Mesenchymal stem cell (in vitro differentiated cells and primary cell): ENCODE measurements around the gene RNLS.
A peak's percentile ranks its signal among the peaks of the same experiment; 100 is the strongest.

ENCODE experiments used
- DNase-seq: peaks from one replicate; pipeline ENCODE4 v3.0.0-alpha.2; 2013
- H2AFZ ChIP-seq: one replicate; pipeline ENCODE4 v1.6.1; 2013; ENCODE audit warnings: low read depth, mild to moderate bottlenecking, control low read depth, inconsistent platforms, low read length, moderate library complexity
- H2AK5ac ChIP-seq: 2 replicates; pipeline ENCODE4 v1.6.1; 2013; ENCODE audit warnings: low read length, moderate library complexity, mild to moderate bottlenecking, inconsistent platforms; ENCODE audit not compliant: severe bottlenecking
- H2BK120ac ChIP-seq: one replicate; pipeline ENCODE4 v1.6.1; 2013; ENCODE audit warnings: low read depth, mild to moderate bottlenecking, inconsistent platforms, low read length, moderate library complexity
- H2BK12ac ChIP-seq, 2 experiments: one replicate each; pipeline ENCODE4 v1.6.1; 2013; ENCODE audit warnings: inconsistent platforms in 2 of 2, low read length in 2 of 2, mild to moderate bottlenecking in 2 of 2, moderate library complexity in 2 of 2, control low read depth in 1 of 2
- H2BK15ac ChIP-seq: one replicate; pipeline ENCODE4 v1.6.1; 2013; ENCODE audit warnings: mild to moderate bottlenecking, low read depth, inconsistent platforms; ENCODE audit not compliant: poor library complexity, severe bottlenecking
- H2BK5ac ChIP-seq: 2 replicates; pipeline ENCODE4 v1.6.1; 2013; ENCODE audit warnings: low read depth, mild to moderate bottlenecking, low read length, control low read depth, inconsistent platforms; ENCODE audit not compliant: poor library complexity, severe bottlenecking
- H3K14ac ChIP-seq, 2 experiments: one replicate each; pipeline ENCODE4 v1.6.1; 2013; ENCODE audit warnings: inconsistent platforms in 2 of 2, low read length in 2 of 2, control low read depth in 1 of 2, mild to moderate bottlenecking in 1 of 2, moderate library complexity in 1 of 2
- H3K18ac ChIP-seq, 2 experiments: one replicate each; pipeline ENCODE4 v1.6.1; 2013; ENCODE audit warnings: inconsistent platforms in 2 of 2, low read length in 2 of 2, control low read depth in 1 of 2, low read depth in 1 of 2, mild to moderate bottlenecking in 1 of 2
- H3K23ac ChIP-seq, 2 experiments: one replicate each; pipeline ENCODE4 v1.6.1; 2013; ENCODE audit warnings: inconsistent platforms in 2 of 2, low read length in 2 of 2, mild to moderate bottlenecking in 2 of 2, moderate library complexity in 2 of 2, control low read depth in 1 of 2
- H3K27ac ChIP-seq: 2 replicates; pipeline ENCODE4 v1.5.1; 2013; ENCODE audit warnings: mild to moderate bottlenecking, moderate library complexity, low read length, control low read depth, inconsistent platforms; ENCODE audit not compliant: poor library complexity, severe bottlenecking
- H3K27me3 ChIP-seq, 2 experiments: 2 replicates each; pipeline versions ENCODE4 v1.6.1 to v1.7.0; 2013; ENCODE audit warnings: low read length in 2 of 2, mild to moderate bottlenecking in 2 of 2, moderate library complexity in 2 of 2, control low read depth in 1 of 2, inconsistent platforms in 1 of 2; ENCODE audit not compliant: control insufficient read depth in 1 of 2, insufficient read depth in 1 of 2
- H3K36me3 ChIP-seq, 2 experiments: 2 replicates each; pipeline versions ENCODE4 v1.6.1 to v1.7.0; 2013; ENCODE audit warnings: low read length in 2 of 2, control low read depth in 1 of 2, inconsistent platforms in 1 of 2, low read depth in 1 of 2, mild to moderate bottlenecking in 1 of 2; ENCODE audit not compliant: insufficient read depth in 2 of 2, control insufficient read depth in 1 of 2
- H3K4ac ChIP-seq, 2 experiments: one replicate each; pipeline ENCODE4 v1.6.1; 2013; ENCODE audit warnings: inconsistent platforms in 2 of 2, low read length in 2 of 2, mild to moderate bottlenecking in 2 of 2, moderate library complexity in 2 of 2, control low read depth in 1 of 2, low read depth in 1 of 2
- H3K4me1 ChIP-seq: 2 replicates; pipeline ENCODE4 v1.6.1; 2013; ENCODE audit warnings: low read depth, low read length, control low read depth; ENCODE audit not compliant: control insufficient read depth, insufficient read depth
- H3K4me2 ChIP-seq: 2 replicates; pipeline ENCODE4 v1.6.1; 2013; ENCODE audit warnings: low read length, mild to moderate bottlenecking, inconsistent platforms; ENCODE audit not compliant: poor library complexity, severe bottlenecking
- H3K4me3 ChIP-seq, 2 experiments: 2 replicates each; pipeline versions ENCODE4 v1.5.1 to v1.7.0; 2013; ENCODE audit warnings: low read length in 2 of 2, mild to moderate bottlenecking in 2 of 2, control low read depth in 1 of 2, low read depth in 1 of 2; ENCODE audit not compliant: insufficient read depth in 1 of 2
- H3K79me1 ChIP-seq: replicated peaks from 2 replicates; pipeline ENCODE4 v1.6.1; 2013; ENCODE audit warnings: mild to moderate bottlenecking, control low read depth, low read length, inconsistent platforms; ENCODE audit not compliant: poor library complexity, severe bottlenecking
- H3K9ac ChIP-seq: 2 replicates; pipeline ENCODE4 v1.7.0; 2013; ENCODE audit warnings: mild to moderate bottlenecking, low read length, moderate library complexity
- H3K9me3 ChIP-seq: 2 replicates; pipeline ENCODE4 v1.7.0; 2013; ENCODE audit warnings: mild to moderate bottlenecking, low read length; ENCODE audit not compliant: control insufficient read depth
- H4K8ac ChIP-seq: one replicate; pipeline ENCODE4 v1.6.1; 2013; ENCODE audit warnings: inconsistent platforms, mild to moderate bottlenecking, low read length, moderate library complexity
- H4K91ac ChIP-seq: one replicate; pipeline ENCODE4 v1.6.1; 2013; ENCODE audit warnings: mild to moderate bottlenecking, low read length, inconsistent platforms
- WGBS: methylation state at CpG from one replicate; pipeline ENCODE4 v1.1.7; 2013; ENCODE audit warnings: mixed read lengths; 5-methylcytosine and 5-hydroxymethylcytosine counted together

RNLS gene

GRCh38 chr10:88592381-88592780 lies 9.3 kb upstream of the RNLS start:
- Histone ChIP-seq H2AFZ (no peak overlapping the region), H2BK5ac (no peak overlapping the region), H3K14ac (no peak overlapping the region), H3K4ac (no peak overlapping the region), H2BK120ac (no peak overlapping the region), H4K8ac (no peak overlapping the region), H2BK15ac (no peak overlapping the region), H3K9me3 (no peaks in the 10 kb centered on the region), H3K4me3 (no peak overlapping the region), H3K23ac (no peak overlapping the region), H3K9ac (no peak overlapping the region), H3K27me3 (no peaks in the 10 kb centered on the region), H3K4me1 (no peaks in the 10 kb centered on the region), H3K79me1 (no peaks in the 10 kb centered on the region), H3K18ac (no peak overlapping the region), H3K4me2 (no peak overlapping the region), H4K91ac (no peak overlapping the region), H3K36me3 (no peaks in the 10 kb centered on the region), H2AK5ac (no peak overlapping the region), H2BK12ac (no peak overlapping the region), H3K27ac (no peak overlapping the region)
- no peak for DNase-seq
- 73% methylated on average over 1 of the region's 1 CpG for WGBS

- H3K36me3 ChIP-seq: no peaks in the 10 kb centered on the region
- no peak within 1 kb of the TSS for H3K18ac ChIP-seq
- H3K9me3 ChIP-seq: no peaks in the 10 kb centered on the region
- peaks cover 8% of the 10 kb centered on the region for H3K4me1 ChIP-seq
- no peak within 1 kb of the TSS for H3K4ac ChIP-seq
- H2AFZ ChIP-seq: no peak within 1 kb of the TSS
- H3K27ac ChIP-seq: no peak within 1 kb of the TSS
- no peak within 1 kb of the TSS for H2BK5ac ChIP-seq
- no peak within 1 kb of the TSS for H2BK12ac ChIP-seq
- 97% methylated on average over 2 of the region's 2 CpGs for WGBS
- H3K14ac ChIP-seq: no peak within 1 kb of the TSS
- H3K4me3 ChIP-seq: no peak within 1 kb of the TSS
- DNase-seq: no peak
- no peak within 1 kb of the TSS for H2BK120ac ChIP-seq
- no peaks in the 10 kb centered on the region for H3K79me1 ChIP-seq
- H3K23ac ChIP-seq: no peak within 1 kb of the TSS
- no peaks in the 10 kb centered on the region for H3K27me3 ChIP-seq
- H4K91ac ChIP-seq: no peak within 1 kb of the TSS
- H3K4me2 ChIP-seq: no peak within 1 kb of the TSS
- H2BK15ac ChIP-seq: no peak within 1 kb of the TSS
- H4K8ac ChIP-seq: no peak within 1 kb of the TSS
- H2AK5ac ChIP-seq: no peak within 1 kb of the TSS
- H3K9ac ChIP-seq: no peak within 1 kb of the TSS
Observed at GRCh38 chr10:88586462-88586861, 3.3 kb upstream of the RNLS start, which contains the start of gene LIPJ. TSS of gene LIPJ (plus strand) at chr10:88586762. CDS start at chr10:88590688, 3,926 bp downstream.

GRCh38 chr10:88583584-88583957 lies 453 bp upstream of the RNLS start:
- H3K14ac ChIP-seq: no peak overlapping the region
- H3K9me3 ChIP-seq: no peaks in the 10 kb centered on the region
- no peaks in the 10 kb centered on the region for H3K79me1 ChIP-seq
- no peak overlapping the region for H2AK5ac ChIP-seq
- peak overlapping the region; percentile 64 for H3K4me2 ChIP-seq
- H2BK12ac ChIP-seq: no peak overlapping the region
- WGBS: 72% methylated on average over 4 of the region's 7 CpGs
- no peak overlapping the region for H4K91ac ChIP-seq
- peak overlapping the region; percentile 61 to 86 for H3K4me3 ChIP-seq
- no peak overlapping the region for H4K8ac ChIP-seq
- peaks cover 8% of the 10 kb centered on the region for H3K4me1 ChIP-seq
- no peak overlapping the region for H3K4ac ChIP-seq
- peak overlapping the region; percentile 91 for H2AFZ ChIP-seq
- H3K23ac ChIP-seq: no peak overlapping the region
- H3K36me3 ChIP-seq: no peaks in the 10 kb centered on the region
- H3K27ac ChIP-seq: peak overlapping the region; percentile 28
- H2BK15ac ChIP-seq: no peak overlapping the region
- H3K27me3 ChIP-seq: no peaks in the 10 kb centered on the region
- peak overlapping the region in 1 of 2 experiments; percentile 96 for H3K18ac ChIP-seq
- no peak overlapping the region for H2BK120ac ChIP-seq
- no peak overlapping the region for H2BK5ac ChIP-seq
- no peak for DNase-seq
- peak overlapping the region; percentile 98 for H3K9ac ChIP-seq

- Histone ChIP-seq H3K4me2 (peak overlapping the region; percentile 64), H3K27me3 (no peaks in the 10 kb centered on the region), H3K18ac (peak overlapping the region in 1 of 2 experiments; percentile 96), H4K8ac (peak overlapping the region; percentile 99), H2BK15ac (no peak overlapping the region), H3K9me3 (no peaks in the 10 kb centered on the region), H3K4ac (peak overlapping the region; percentile 85 to 89), H2AFZ (no peak overlapping the region), H3K4me3 (peak overlapping the region in 1 of 2 experiments; percentile 86), H3K36me3 (no peaks in the 10 kb centered on the region), H2AK5ac (no peak overlapping the region), H3K23ac (no peak overlapping the region), H4K91ac (no peak overlapping the region), H3K79me1 (no peaks in the 10 kb centered on the region), H3K14ac (no peak overlapping the region), H2BK12ac (no peak overlapping the region), H3K27ac (no peak overlapping the region), H2BK5ac (no peak overlapping the region), H3K9ac (peak overlapping the region; percentile 98), H2BK120ac (peak overlapping the region; percentile 35), H3K4me1 (peaks cover 8% of the 10 kb centered on the region)
- no peak for DNase-seq
- WGBS: 23% methylated on average over 4 of the region's 4 CpGs
Observed at GRCh38 chr10:88582411-88582805, 710 bp downstream of the RNLS start.
